ENCODE measurements around the gene ACACB.

Gene ACACB

GRCh38 chr12:109110988-109111495 lies 5.3 kb upstream of the ACACB start:
- DNase-seq, result peak; percentile 50 to 61

DNA sequence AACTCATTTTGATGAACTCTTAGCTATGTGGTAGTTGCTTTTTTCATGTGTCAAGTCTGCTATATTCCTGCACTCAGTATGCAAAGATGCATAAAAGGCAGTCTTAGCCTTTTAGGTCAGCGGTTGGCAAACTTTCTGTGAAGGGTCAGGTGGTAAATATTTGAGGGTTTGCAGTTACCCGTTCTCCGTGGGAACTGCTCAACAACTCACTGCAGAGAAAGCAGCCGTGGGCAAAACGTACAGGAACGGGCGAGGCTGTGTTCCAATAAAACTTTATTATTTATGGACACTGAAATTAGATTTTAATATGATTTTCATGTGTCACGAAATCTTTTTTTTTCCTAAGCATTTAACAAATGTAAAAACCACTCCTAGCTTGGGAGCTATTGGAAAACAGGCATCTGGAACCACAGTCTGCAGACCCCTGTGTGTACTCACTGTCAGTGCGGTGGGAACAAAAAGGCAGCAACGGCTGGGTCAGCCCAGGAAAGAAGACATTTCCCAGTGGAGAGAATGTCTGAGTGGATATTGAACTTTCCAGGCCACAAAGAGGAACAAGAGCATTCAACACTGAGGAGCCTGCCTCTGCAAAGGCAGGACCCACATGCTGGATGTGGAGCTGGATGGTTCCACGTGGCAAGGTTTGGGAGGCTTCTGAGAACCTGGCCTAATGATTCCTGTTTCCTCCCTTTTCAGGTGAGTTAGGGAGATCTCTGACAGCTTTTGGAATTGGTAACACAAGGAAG lies 3.5 kb upstream of the ACACB start:
- DNase-seq, result peak; percentile 33 to 47

- no peak for DNase-seq
Measured at GRCh38 chr12:109113661-109114321, 2.6 kb upstream of the ACACB start.

DNA sequence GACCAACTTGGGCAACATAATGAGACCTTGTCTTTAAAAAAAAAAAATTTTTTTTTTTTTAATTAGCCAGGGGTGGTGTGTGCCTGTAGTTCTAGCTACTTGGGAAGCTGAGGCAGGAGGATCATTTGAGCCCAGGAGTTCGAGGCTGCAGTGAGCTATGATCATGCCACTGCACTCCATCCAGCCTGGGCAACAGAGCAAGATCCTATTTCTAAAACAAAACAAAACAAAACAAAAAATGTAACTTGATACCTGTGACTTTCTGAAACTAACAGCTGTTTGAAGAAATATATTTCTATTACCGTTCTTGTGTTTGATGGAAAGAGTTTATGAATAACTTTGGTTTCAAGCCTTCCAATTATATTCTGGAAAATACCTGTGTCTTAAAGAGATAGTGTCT lies 1.7 kb upstream of the ACACB start:
- DNase-seq, result no peak

DNA sequence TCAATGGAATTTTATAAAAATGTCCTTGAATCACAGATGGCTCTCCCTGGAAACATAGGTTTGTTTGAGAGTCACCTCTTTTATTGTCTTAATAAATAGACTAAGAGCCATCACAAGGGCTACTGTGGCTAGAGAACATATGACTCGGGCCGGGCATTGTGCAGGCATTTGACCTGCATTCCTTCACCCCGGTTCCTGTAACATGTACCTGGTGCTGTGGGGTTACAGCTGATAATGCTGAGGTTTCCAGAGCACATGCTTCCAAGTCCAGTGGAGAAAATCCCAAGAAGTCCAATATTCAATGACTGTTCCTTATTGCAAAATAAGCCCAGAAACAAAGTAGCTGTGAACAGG lies 1.0 kb upstream of the ACACB start:
- no peak for DNase-seq

GRCh38 chr12:109116611-109116949 lies 193 bp downstream of the ACACB start:
- no peak for DNase-seq

DNA sequence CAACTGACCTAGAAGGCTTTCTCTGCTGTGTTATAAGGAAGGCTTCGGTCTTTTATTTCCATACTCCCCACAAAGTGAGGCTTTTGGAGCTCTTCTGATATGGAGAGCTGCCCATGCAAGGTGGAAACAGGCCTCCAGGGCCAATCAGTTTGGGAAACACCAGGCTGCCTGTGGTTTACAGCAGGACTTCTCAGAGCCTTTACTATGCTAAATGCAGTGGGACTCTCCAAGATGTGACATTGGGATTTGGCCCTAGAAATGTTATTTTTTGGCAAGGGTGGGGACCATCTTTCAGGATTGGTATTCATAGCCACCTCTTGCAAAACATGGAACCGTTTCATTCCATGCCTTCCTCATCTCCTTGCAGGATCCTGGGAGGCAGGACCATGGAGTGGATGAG lies 3.7 kb downstream of the ACACB start:
- DNase-seq, result no peak

- DNase-seq, result no peak
Measured at GRCh38 chr12:109120557-109120956, 4.2 kb downstream of the ACACB start.

- no peak for DNase-seq
Measured at GRCh38 chr12:109121346-109121880, 5.0 kb downstream of the ACACB start.

DNA sequence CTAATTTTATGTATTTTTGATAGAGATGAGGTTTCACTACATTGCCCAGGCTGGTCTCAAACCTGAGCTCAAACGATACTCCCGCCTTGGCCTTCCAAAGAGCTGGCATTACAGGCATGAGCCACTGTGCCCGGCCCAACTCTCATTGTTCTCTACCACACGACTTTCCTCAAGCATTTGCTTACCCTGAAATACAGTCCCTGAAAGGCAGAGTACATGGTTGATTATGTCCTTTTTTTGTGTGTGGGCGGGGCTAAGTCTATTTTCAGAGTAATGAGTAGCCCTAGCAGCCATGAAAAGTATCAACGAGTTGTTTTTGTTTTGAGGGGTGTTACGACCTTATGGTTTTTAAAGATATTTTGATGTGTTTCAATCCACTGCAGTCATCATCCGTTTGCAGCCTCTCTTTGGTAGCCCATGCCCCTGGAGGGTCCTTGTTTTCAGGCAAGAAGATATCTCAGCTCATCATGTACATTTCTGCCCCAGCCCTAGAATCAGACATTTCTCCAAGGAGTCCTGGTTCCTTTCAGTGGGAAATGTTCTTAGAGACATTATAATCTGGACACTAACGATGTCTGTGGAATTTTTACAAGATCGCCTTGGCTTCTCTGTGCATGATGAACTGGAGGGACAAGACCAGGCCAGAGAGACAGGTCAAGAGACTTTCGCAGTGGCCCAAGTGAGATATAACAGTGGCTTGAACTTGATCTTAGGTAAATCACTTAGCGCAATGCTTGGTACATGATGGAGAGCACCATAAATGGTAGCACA lies 8.7 kb downstream of the ACACB start:
- no peak for DNase-seq

GRCh38 chr12:109125791-109126190 lies 9.4 kb downstream of the ACACB start:
- DNase-seq, result no peak

- no peak for DNase-seq
Measured at GRCh38 chr12:109126784-109127183, 10.4 kb downstream of the ACACB start.

DNA sequence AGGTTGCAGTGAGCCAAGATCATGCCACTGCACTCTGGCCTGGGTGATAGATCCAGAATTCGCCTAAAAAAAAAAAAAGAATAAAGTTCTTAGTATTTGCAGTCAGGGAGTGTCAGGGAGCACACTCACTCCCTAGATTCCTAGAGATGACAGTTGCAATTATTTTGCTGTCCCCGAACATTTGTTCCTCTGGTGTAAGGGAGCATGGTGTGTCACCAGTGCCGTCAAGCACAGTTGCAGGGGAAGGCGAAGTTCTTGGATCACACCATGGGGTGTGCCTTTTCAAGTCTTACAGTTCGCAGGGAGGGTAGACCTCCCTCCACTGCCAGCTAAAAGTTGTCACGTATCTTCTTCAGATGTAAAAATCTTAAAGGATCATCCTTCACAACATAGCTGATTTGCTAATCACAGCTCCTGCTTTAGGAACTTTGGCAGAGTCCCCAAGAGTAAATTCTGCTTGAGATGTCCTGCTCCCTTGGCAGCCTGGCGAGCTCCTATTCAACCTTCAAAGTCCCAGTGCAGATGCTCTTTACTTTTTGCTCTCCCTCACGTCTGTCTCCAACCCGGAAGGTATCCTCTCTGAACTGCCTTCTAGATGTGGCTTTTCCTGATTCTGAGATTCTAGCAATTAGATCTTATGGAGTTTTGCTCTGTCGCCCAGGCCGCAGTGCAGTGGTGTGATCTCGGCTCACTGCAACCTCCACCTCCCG lies 11.3 kb downstream of the ACACB start:
- DNase-seq, result no peak

DNA sequence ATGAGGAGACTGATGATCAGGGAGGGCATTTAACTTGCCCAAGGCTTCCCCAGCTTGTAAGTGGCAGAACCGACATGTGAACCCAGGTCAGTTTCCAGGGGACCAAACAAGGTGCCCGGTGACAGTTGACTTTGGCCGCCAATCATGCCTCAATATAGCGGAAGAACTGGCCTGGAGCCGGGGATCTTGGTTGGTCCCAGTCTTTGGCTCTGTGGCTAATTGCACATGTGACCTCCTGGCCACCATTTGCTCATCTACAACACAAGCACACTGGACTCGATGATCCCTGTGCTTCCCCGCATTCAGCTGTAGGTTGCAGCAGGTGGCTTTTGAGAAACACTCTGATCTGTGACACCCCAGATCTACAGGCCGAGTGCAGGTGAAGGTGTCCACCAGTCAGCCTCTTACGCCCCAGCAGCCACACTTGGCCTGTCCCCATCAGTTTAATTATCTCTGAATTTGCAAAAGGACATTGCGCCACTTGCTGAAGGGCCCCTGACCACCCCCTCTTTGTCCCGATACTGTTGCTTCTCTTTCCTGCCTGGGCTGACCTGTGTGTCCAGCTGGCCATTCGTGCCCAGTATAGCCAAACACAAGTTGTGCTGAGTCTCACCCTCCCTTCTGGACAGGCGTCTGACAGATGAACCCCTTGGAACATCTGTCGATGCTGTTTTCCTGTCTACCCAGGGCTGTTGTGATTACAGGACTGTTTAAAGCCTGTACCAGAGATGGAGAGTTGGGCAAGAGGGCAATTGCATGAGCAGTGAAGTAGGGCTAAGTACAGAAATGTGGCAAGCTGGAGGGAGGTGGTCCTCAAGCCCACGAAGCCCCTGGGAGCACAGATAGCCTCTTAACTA lies 14.1 kb downstream of the ACACB start:
- no peak for DNase-seq

DNA sequence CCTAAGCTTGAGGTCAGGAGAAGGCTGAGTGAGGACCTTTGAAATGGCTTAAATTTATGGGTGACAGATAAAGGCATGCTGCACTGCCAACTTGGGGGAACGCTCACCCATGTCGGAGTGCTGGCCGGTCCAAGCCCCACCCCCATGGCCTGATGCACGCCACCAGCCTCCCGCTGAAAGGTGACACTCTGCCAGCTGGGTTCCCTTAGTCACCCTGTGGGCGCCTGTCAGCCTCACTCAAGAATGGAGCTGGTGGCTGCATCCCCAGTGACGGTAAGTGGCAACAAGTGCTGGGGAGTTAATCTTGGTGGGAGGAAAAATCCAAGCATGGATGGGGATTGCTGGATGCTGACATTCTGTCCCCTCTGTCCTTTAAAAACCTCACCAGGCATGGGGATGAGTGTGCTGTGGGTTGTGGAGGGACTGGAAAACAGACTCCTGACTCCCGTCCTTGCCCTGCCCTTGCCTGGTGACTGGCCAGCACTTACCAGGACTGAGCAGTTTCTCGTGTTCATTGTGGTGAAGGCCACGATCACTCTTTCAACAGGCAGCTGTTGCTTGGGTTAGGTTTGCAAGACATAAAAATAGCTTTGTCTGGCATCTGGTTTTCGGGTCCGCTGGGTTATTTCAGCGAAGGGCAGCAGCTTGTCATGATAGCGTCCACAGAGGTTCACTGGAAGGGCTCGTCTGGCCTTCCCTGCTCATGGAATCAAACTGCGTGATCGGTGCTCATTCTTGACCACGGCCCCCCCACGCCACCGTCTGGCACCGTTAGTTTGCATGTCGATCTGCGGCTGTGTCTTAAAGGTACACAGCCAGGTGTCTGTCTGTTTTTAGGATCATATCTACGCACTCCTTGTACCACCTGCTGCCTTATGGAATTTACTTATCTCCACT lies 15.0 kb downstream of the ACACB start:
- no peak for DNase-seq

- no peak for DNase-seq
Measured at GRCh38 chr12:109134186-109134917, 18.0 kb downstream of the ACACB start.

DNA sequence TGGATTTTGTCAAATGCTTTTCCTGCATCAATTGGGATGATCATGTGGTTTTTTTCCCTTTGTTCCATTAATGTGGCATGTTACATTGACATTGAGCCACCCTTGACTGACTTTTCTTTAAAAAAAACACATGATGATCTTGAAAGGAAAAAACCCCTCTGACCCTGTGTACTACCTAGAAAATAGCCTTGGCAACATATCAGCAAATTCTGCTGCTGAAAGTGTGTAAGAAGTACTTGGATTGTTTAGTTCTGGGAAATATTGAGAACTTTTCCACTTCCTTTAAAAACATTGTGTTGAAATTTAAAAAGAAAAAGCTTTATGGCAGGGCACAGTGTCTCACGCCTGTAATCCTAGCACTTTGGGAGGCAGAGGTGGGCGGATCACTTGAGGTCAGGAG lies 20.7 kb downstream of the ACACB start:
- DNase-seq, result no peak

DNA sequence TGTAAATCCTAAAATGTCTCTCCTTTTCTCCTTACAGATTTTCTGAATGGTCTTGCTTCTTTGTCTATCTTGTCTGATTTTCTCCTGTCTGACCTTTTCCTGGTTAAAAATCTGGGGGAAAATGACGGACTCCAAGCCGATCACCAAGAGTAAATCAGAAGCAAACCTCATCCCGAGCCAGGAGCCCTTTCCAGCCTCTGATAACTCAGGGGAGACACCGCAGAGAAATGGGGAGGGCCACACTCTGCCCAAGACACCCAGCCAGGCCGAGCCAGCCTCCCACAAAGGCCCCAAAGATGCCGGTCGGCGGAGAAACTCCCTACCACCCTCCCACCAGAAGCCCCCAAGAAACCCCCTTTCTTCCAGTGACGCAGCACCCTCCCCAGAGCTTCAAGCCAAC lies 23.0 kb downstream of the ACACB start:
- no peak for DNase-seq

- no peak for DNase-seq
Measured at GRCh38 chr12:109139791-109140190, 23.4 kb downstream of the ACACB start.

DNA sequence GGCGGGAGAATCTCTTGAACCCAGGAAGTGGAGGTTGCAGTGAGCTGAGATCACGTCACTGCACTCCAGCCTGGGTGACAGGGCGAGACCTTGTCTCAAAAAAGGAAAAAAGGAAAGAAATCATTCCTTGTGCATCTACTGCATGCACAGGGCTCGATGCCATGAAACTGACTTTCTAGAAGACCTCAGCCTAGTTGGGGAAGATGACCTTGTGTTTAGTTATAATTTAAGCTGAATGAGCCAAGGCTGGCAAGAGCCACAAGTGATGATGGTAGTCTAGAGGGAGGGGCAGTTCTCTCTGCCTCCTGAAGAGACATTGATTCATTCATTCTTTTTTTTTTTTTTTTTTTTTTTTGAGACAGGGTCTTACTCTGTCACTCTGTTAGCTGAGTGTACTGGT lies 24.2 kb downstream of the ACACB start:
- DNase-seq, result no peak

Measured in Kasumi-1 (cell line).